ENCODE measurements around the gene CCNL1. TPM values are rescaled to one million over a fixed set of nuclear protein-coding genes. Genes with fewer than 3 reads are reported as not detected.

The CCNL1 gene
- total and polyA plus RNA-seq, 2 of the 4 experiments (the other 2 are of a cell fraction) = 60.9 to 83.3 TPM

- H3K18ac ChIP-seq (ENCODE audit: low read depth, low read length) = no peak overlapping the region
Observed at GRCh38 chr3:157109267-157110141, 50.4 kb downstream of the CCNL1 start.

More at GRCh38 chr3:157109267-157110141, 50.4 kb downstream of the CCNL1 start:
- WGBS, 2 experiments (ENCODE audit: extremely low coverage in 2 of 2, insufficient read length in 1 of 2) = 100% methylated on average over 2 of the region's 7 CpGs; no CpG with 5 or more reads in 1 of the 2 experiments
- Histone ChIP-seq H3K14ac (replicated peaks; ENCODE audit: low read depth, low read length) (no peak overlapping the region), H3K9me3 (ENCODE audit: control insufficient read depth, insufficient read depth, low read length) (no peaks in the 10 kb centered on the region), H3K27me3 (ENCODE audit: control insufficient read depth, insufficient read depth, low read length) (no peaks in the 10 kb centered on the region), H4K20me1 (ENCODE audit: insufficient read depth, low read length) (no peaks in the 10 kb centered on the region), H4K91ac (ENCODE audit: insufficient read depth, low read depth, low read length) (no peak overlapping the region), H3K27ac (ENCODE audit: insufficient read depth, low read length) (no peak overlapping the region), H4K8ac (ENCODE audit: low read depth in 2 of 2, low read length in 2 of 2) (no peak overlapping the region), H4K5ac (ENCODE audit: low read depth, low read length) (no peak overlapping the region), H3K4me2 (ENCODE audit: low read depth, low read length) (no peak overlapping the region), H3K4me3 (ENCODE audit: insufficient read depth, low read depth, low read length) (no peak overlapping the region), H2BK120ac (ENCODE audit: low read depth, low read length) (no peak overlapping the region), H3K23ac (ENCODE audit: low read depth, low read length) (no peak overlapping the region), H3K9ac (ENCODE audit: low read depth, low read length) (no peak overlapping the region), H3K9me1 (ENCODE audit: insufficient read depth, low read length) (peaks cover 3% of the 10 kb centered on the region; the same call in 1 of the 2 replicates), H3K4ac (ENCODE audit: low read depth, low read length) (no peak overlapping the region), H3K79me1 (ENCODE audit: low read depth in 1 of 2, low read length in 2 of 2) (no peaks in the 10 kb centered on the region), H2BK15ac (ENCODE audit: low read depth, low read length) (no peak overlapping the region), H2BK5ac (ENCODE audit: low read depth, low read length, poor library complexity, severe bottlenecking) (no peak overlapping the region), H2AK9ac (replicated peaks; ENCODE audit: low read depth, low read length, poor library complexity) (no peak overlapping the region), H3K36me3 (ENCODE audit: control insufficient read depth, insufficient read depth, low read length) (no peaks in the 10 kb centered on the region), H3K4me1 (ENCODE audit: control insufficient read depth, insufficient read depth, low read length) (peaks cover 16% of the 10 kb centered on the region), H2BK20ac (ENCODE audit: low read depth, low read length) (no peak overlapping the region), H2AK5ac (ENCODE audit: low read depth, low read length) (no peak overlapping the region), H3K56ac (ENCODE audit: extremely low read depth, insufficient read depth, low read length) (no peak overlapping the region), H2AFZ (replicated peaks; ENCODE audit: low read length, poor library complexity) (no peak overlapping the region)
- TF ChIP-seq SMC3 (IDR thresholded peaks at IDR 0.05; ENCODE audit: low read depth, low read length) (no peak), RAD21 (IDR thresholded peaks at IDR 0.05; ENCODE audit: low read length) (no peak), FOS (IDR thresholded peaks at IDR 0.05; ENCODE audit: low read depth, low read length) (no peak), MAFK (IDR thresholded peaks at IDR 0.05; ENCODE audit: low read depth, low read length) (no peak), NFE2L2 (IDR thresholded peaks at IDR 0.05; ENCODE audit: low read depth, low read length) (no peak), CEBPB (IDR thresholded peaks at IDR 0.05; ENCODE audit: low read depth, low read length) (no peak), RFX5 (IDR thresholded peaks at IDR 0.05; ENCODE audit: low read depth, low read length) (no peak), POLR2A (IDR thresholded peaks at IDR 0.05; ENCODE audit: low read depth, low read length) (no peak), CHD1 (IDR thresholded peaks at IDR 0.05; ENCODE audit: low read depth, low read length) (no peak), RCOR1 (IDR thresholded peaks at IDR 0.05; ENCODE audit: insufficient replicate concordance, low read length) (no peak), MAZ (IDR thresholded peaks at IDR 0.05; ENCODE audit: borderline replicate concordance, low read depth, low read length) (no peak), MXI1 (IDR thresholded peaks at IDR 0.05; ENCODE audit: borderline replicate concordance, low read depth, low read length) (no peak), BHLHE40 (IDR thresholded peaks at IDR 0.05; ENCODE audit: low read depth, low read length) (no peak)
- TF ChIP-seq, protein P1, sequence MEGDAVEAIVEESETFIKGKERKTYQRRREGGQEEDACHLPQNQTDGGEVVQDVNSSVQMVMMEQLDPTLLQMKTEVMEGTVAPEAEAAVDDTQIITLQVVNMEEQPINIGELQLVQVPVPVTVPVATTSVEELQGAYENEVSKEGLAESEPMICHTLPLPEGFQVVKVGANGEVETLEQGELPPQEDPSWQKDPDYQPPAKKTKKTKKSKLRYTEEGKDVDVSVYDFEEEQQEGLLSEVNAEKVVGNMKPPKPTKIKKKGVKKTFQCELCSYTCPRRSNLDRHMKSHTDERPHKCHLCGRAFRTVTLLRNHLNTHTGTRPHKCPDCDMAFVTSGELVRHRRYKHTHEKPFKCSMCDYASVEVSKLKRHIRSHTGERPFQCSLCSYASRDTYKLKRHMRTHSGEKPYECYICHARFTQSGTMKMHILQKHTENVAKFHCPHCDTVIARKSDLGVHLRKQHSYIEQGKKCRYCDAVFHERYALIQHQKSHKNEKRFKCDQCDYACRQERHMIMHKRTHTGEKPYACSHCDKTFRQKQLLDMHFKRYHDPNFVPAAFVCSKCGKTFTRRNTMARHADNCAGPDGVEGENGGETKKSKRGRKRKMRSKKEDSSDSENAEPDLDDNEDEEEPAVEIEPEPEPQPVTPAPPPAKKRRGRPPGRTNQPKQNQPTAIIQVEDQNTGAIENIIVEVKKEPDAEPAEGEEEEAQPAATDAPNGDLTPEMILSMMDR (conservative IDR thresholded peaks at IDR 0.05; ENCODE audit: low read depth, low read length) = no peak
- POLR2A ChIA-PET (ENCODE audit: unreplicated experiment) = no interaction called here
- BruUV-seq (replicated peaks) = no TSS peak
- intact Hi-C loops (cut with micrococcal nuclease) (no loop called here), in situ Hi-C loops (cut with MboI; ENCODE audit: low sequenced_read_pairs) (no loop called here), dilution Hi-C loops (cut with HindIII; ENCODE audit: low sequenced_read_pairs, unreplicated experiment) (no loop called here)
- CTCF ChIA-PET = no interaction called here
- DNase-seq (no peak), ATAC-seq (ENCODE audit: low read depth) (no peak)

All from IMR-90 (cell line).